HG02763 (cell line): ENCODE data around the gene SMARCE1.
"Not testable (repeated sequence)": the region's sequence is repeated elsewhere in the genome, so short reads cannot be mapped to it uniquely, and the experiment has no call there.

ENCODE experiments used
- ATAC-seq: cut with Tn5 transposase; IDR thresholded peaks from one replicate; pipeline ENCODE4 v1.9.1; 2021; ENCODE audit warnings: mild to moderate bottlenecking, moderate library complexity; ENCODE audit not compliant: unreplicated experiment

The SMARCE1 gene

DNA sequence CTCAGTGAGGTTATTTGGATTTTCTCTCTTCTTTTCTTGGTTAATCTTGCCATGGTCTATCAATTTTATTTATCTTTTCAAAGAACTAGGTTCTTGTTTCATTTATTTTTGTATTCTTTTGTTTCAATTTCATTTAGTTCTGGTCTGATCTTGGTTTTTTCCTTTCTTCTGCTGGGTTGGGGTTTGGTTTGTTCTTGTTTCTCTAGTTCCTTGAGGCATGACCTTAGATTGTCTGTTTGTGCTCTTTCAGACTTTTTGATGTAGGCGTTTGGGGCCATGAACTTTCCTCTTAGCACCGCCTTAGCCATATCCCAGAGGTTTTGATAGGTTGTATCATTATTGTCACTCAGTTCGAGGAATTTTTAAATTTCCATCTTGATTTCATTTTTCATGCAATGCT is 61.4 kb downstream of the SMARCE1 start:
- ATAC-seq = not testable (repeated sequence)

DNA sequence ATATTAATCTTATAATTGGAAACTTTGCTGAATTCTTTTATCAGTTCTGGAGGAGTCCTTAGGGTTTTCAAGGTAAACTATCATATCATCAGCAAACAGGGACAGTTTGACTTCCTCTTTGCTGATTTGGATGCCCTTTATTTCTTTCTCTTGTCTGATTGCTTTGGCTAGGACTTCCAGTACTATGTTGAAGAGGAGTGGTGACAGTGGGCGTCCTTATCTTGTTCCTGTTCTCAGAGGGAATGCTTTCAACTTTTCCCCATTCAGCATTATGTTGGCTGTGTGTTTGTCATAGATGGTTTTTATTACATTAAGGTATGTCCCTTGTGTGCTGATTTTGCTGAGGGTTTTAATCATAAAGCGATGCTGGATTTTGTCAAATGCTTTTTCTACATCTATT is 62.7 kb downstream of the SMARCE1 start:
- not testable (repeated sequence) for ATAC-seq

DNA sequence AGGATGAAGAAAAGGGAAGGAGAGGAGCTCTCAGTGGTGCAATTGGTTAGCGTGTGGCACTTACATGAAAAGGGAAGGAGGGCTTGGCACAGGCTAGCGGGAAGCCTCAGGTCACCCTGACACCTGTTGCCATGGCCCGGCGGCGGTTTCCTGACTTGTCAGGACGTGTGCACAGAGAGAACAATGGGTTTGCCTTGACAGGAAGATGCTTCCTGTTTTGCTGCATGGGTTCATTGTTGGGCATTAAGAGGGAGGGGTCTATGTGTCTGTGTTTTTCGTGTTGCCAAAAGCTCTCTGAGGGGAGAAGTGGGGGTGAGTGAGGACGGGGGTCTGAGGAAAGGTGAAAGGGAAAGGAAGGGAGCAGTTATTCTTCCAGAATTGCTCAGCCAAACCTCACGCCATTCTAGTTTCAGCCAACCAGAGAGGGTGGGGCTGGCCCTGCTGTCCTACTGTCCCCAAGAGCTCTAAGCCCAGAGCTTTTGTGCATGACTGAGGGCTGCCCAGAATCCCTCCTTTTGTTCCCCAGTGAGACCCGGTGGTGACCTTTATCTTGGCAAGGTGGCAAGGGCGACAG is 65.2 kb downstream of the SMARCE1 start:
- ATAC-seq = peak; percentile 93

DNA sequence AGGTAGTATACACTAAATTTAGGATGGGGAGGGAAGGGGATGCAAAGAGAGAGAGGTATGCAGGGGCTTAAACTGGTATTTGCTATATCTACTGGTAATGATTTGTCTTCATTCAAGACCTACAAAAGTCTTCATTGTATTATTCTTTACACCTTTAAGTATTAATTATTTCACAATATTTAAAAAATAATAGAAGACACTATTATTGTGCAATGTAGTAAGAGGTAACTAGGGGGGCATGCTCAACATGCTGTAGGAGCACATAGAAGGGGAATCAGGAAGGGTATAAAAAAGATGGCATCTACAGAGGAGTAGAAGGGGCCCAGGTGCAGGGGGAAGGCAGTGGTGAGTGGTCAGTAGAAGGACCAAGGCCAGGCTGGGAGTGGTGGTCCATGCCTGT is 67.5 kb downstream of the SMARCE1 start:
- no peak for ATAC-seq

DNA sequence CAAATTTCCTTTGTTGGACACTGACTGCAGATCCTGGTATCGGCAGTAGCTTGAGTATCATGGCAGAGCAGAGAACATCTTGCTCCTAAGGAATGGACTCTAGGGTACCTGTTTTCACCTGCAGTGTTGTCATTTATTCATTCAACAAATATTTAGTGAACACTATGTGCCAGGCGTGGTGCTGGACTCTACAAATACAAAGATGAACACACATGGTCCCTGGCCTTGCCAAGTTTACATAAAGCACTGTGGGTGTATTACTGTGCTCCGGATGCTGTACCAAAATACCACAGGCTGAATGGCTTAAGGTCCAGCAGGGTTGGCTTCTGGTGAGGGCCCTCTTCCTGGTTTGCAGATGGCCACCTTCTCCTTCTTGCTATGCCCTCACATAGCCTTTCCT is 68.1 kb downstream of the SMARCE1 start:
- ATAC-seq = no peak

DNA sequence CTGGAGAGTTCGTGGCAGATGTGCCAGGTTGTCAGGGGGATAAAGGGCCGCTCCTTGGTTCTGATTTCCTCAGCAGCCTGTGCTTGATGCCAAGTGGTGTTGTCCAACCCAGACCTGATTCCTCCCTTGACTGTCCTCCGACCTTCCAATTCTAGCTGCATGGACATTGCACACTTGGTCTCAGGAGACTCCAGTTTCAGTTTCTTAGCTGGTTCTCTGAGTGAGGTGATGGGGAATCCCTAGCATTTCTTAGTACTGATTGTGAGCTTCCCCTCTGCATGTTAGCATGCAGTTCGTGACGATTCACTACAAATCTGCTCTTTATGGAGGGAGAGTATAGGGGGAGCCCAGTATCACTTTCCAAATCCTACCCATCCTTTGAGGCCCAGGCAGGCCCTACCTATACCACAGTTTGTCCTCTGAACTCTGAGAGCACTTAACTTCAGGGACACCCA is 70.0 kb downstream of the SMARCE1 start:
- ATAC-seq = no peak

DNA sequence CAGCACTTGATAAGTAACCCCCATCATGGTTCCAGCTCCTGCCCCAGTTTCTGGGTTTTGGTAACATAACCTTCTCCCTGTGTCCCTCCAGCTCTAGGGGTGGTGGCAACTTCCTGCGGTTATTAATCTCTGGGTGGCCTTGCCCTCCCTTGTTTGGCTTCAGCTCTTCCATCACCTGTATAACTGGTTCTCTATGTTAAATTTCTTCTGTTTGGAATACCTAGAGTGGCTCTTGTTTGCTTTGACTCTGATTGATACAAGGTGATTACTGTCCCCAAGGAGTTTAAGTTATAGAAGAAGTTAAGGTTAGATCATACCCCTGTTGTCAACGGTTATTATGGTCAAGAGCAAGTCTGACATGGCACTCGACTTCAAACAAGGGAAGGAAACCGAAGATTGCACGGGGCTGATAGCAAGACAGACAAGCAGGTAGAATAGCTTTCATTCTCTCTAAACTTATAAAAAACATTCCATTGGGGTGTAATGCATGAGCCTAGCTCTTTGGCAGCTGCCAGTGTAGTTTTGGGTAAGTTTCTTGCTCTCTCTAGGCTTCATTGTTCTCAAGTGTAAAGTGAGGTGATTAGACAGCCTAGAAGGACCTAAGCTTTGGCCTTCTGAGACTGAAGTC is 71.4 kb downstream of the SMARCE1 start:
- ATAC-seq = no peak
